K562 (cell line): ENCODE results near the gene TOM1L2. TPM values are rescaled to one million over a fixed set of nuclear protein-coding genes. Genes with fewer than 3 reads are reported as not detected.
A peak's percentile ranks its signal among the peaks of the same experiment; 100 is the strongest.

Source experiments
- ATAC-seq: fragments of 200-7000 bp; cut with Tn5 transposase; 3 replicates; pipeline ENCODE4 v1.9.1; 2020; ENCODE audit warnings: moderate library complexity
- BruUV-seq: library from RNA; stranded (reverse); fragments of 400-500 nt; replicated peaks from 2 replicates; lab custom pipeline; 2021; lab: Mats Ljungman, UMichigan
- CTCF ChIA-PET: fragments of 300-600 bp; formaldehyde crosslinking; extraction: SDS; loops from one replicate; lab custom pipeline; 2021; ENCODE audit warnings: low intra/inter-chr PET ratio; lab: Yijun Ruan, JAX
- POLR2A ChIA-PET: fragments of 300-600, 350-650 bp; sonication (Branson Sonifier 250); formaldehyde crosslinking; extraction: SDS; loops from one replicate; lab custom pipeline; 2021; ENCODE audit warnings: antibody characterized with exemption, inconsistent platforms; lab: Yijun Ruan, JAX
- DNase-seq, 4 experiments: peaks; one replicate each; pipeline versions ENCODE4 v3.0.0 to v3.0.0-alpha.2; 2011 to 2018; ENCODE audit warnings: low spot score in 3 of 4, mixed read lengths in 3 of 4; ENCODE audit errors: extremely low read depth in 1 of 4
- FAIRE-seq: peaks from 2 replicates; lab custom pipeline; 2011; peaks lifted over from hg19 to GRCh38; lab: Jason Lieb, UNC
- H2AFZ ChIP-seq: 2 replicates; pipeline ENCODE4 v1.6.0; 2011; ENCODE audit warnings: low read depth, low read length, control low read depth, inconsistent platforms
- H3K27ac ChIP-seq: fragments of 200-600 bp; 3 replicates; pipeline ENCODE4 v1.8.0; 2011; ENCODE audit warnings: low read depth, mild to moderate bottlenecking, control low read depth, inconsistent platforms, low read length, moderate library complexity, mixed read lengths; ENCODE audit errors: extremely low read depth
- H3K27me3 ChIP-seq, 2 experiments: fragments of 300-600 bp in 1 of 2; 2 replicates in 1 of 2; 3 replicates in 1 of 2; pipeline versions ENCODE4 v1.6.0 to v1.8.0; 2011; ENCODE audit warnings: inconsistent platforms in 2 of 2, low read length in 2 of 2, mild to moderate bottlenecking in 1 of 2, mixed read lengths in 1 of 2, moderate library complexity in 1 of 2; ENCODE audit not compliant: control insufficient read depth in 2 of 2, insufficient read depth in 2 of 2
- H3K36me3 ChIP-seq: fragments of 300-600 bp; 3 replicates; pipeline ENCODE4 v1.8.0; 2011; ENCODE audit warnings: mild to moderate bottlenecking, low read length, inconsistent platforms; ENCODE audit not compliant: control insufficient read depth, insufficient read depth
- H3K4me1 ChIP-seq, 2 experiments: fragments of 200-600 bp in 1 of 2; replicated peaks in 1 of 2; 2 replicates in 1 of 2; 3 replicates in 1 of 2; pipeline versions ENCODE4 v1.5.1 to v1.8.0; 2011; ENCODE audit warnings: inconsistent platforms in 2 of 2, low read length in 2 of 2, mild to moderate bottlenecking in 1 of 2, mixed read lengths in 1 of 2, moderate library complexity in 1 of 2; ENCODE audit not compliant: control insufficient read depth in 2 of 2, insufficient read depth in 2 of 2
- H3K4me2 ChIP-seq: 2 replicates; pipeline ENCODE4 v1.6.1; 2011; ENCODE audit warnings: low read length, control low read depth, inconsistent platforms, mixed read lengths; ENCODE audit not compliant: insufficient read depth
- H3K4me3 ChIP-seq: fragments of 200-600 bp; sonication (generic), shearing (Covaris generic); 2 replicates; pipeline ENCODE4 v1.5.1; 2016; ENCODE audit warnings: control low read depth, inconsistent platforms
- H3K79me2 ChIP-seq: fragments of 200-600 bp; 3 replicates; pipeline ENCODE4 v1.8.0; 2011; ENCODE audit warnings: low read length, inconsistent platforms; ENCODE audit not compliant: control insufficient read depth, insufficient read depth
- H3K9ac ChIP-seq, 2 experiments: 2 replicates each; pipeline versions ENCODE4 v1.6.0 to v1.6.1; 2011; ENCODE audit warnings: low read depth in 2 of 2, low read length in 2 of 2, control low read depth in 1 of 2, inconsistent platforms in 1 of 2, mild to moderate bottlenecking in 1 of 2, mixed read lengths in 1 of 2; ENCODE audit not compliant: insufficient read depth in 1 of 2
- H3K9me1 ChIP-seq: one replicate; pipeline ENCODE4 v1.6.0; 2011; ENCODE audit warnings: inconsistent platforms, mild to moderate bottlenecking, low read length, moderate library complexity; ENCODE audit not compliant: control insufficient read depth, insufficient read depth
- H3K9me3 ChIP-seq: replicated peaks from 2 replicates; pipeline ENCODE4 v1.5.1; 2011; ENCODE audit warnings: low read depth, low read length, inconsistent platforms; ENCODE audit not compliant: control insufficient read depth, insufficient read depth
- H4K20me1 ChIP-seq: replicated peaks from 2 replicates; pipeline ENCODE4 v1.6.1; 2011; ENCODE audit warnings: low read length, inconsistent platforms, mixed read lengths; ENCODE audit not compliant: control insufficient read depth, insufficient read depth
- AFF4 ChIP-seq: sonication (generic); formaldehyde crosslinking; IDR thresholded peaks from 2 replicates; pipeline ENCODE4 v1.8.0; 2023; ENCODE audit warnings: mild to moderate bottlenecking, missing genetic modification reagents
- CBX5 ChIP-seq: IDR thresholded peaks from 2 replicates; pipeline ENCODE4 v1.6.1; 2014; ENCODE audit warnings: low read depth, borderline replicate concordance
- CHD1 ChIP-seq: fragments of 200-600 bp; sonication (generic); IDR thresholded peaks from one replicate; pipeline ENCODE4 v1.6.1; 2012; ENCODE audit warnings: mild to moderate bottlenecking, moderate library complexity, low read length, inconsistent platforms
- DDX20 ChIP-seq: fragments of 450-650 bp; IDR thresholded peaks from 2 replicates; pipeline ENCODE4 v1.6.1; 2016; ENCODE audit warnings: missing genetic modification characterization, low read depth, mild to moderate bottlenecking, missing compliant biosample characterization, moderate library complexity
- HDAC8 ChIP-seq: fragments of 450-650 bp; IDR thresholded peaks from 2 replicates; pipeline ENCODE4 v1.6.1; 2016; ENCODE audit warnings: mild to moderate bottlenecking, missing genetic modification characterization, moderate library complexity, missing compliant biosample characterization
- KDM1A ChIP-seq, 2 experiments: fragments of 450-650 bp; IDR thresholded peaks; 2 replicates each; pipeline ENCODE4 v1.6.1; 2016; ENCODE audit warnings: mild to moderate bottlenecking in 2 of 2
- MCM2 ChIP-seq: fragments of 450-650 bp; IDR thresholded peaks from 2 replicates; pipeline ENCODE4 v1.6.1; 2017; ENCODE audit warnings: low read depth, mild to moderate bottlenecking
- MCM7 ChIP-seq, 2 experiments: fragments of 450-650 bp; IDR thresholded peaks; 2 replicates each; pipeline ENCODE4 v1.6.1; 2016 to 2018
- MTF1 ChIP-seq: fragments of 250-450 bp; sonication (Bioruptor Pico); IDR thresholded peaks from 2 replicates; pipeline ENCODE4 v1.9.0; 2021; ENCODE audit warnings: moderate library complexity, mild to moderate bottlenecking, inconsistent platforms, borderline replicate concordance
- POU5F1 ChIP-seq: fragments of 150-350 bp; IDR thresholded peaks from 2 replicates; pipeline ENCODE4 v1.6.1; 2014; ENCODE audit warnings: borderline replicate concordance, low read length, low read depth, mild to moderate bottlenecking; ENCODE audit not compliant: partially characterized antibody
- RFX7 ChIP-seq: fragments of 250-450 bp; sonication (Bioruptor Pico); IDR thresholded peaks from 2 replicates; pipeline ENCODE4 v1.5.1; 2021; ENCODE audit warnings: mild to moderate bottlenecking
- SMAD4 ChIP-seq: fragments of 250-450 bp; sonication (Bioruptor Pico); conservative IDR thresholded peaks from 2 replicates; pipeline ENCODE4 v1.8.0; 2021; ENCODE audit warnings: inconsistent platforms, mild to moderate bottlenecking, moderate library complexity
- ZC3H11A ChIP-seq: IDR thresholded peaks from 2 replicates; pipeline ENCODE4 v1.6.1; 2012; ENCODE audit warnings: low read depth, low read length, improper control_type of control experiment
- ZKSCAN1 ChIP-seq: fragments of 150-350 bp; IDR thresholded peaks from 2 replicates; pipeline ENCODE4 v1.6.1; 2016; ENCODE audit warnings: low read depth, low read length
- ZNF57 ChIP-seq: fragments of 450-650 bp; formaldehyde crosslinking; IDR thresholded peaks from 2 replicates; pipeline ENCODE4 v1.4.0; 2020; ENCODE audit warnings: mild to moderate bottlenecking, moderate library complexity
- ZNF740 ChIP-seq, 3 experiments: fragments of 200-800 bp in 1 of 3; sonication (Bioruptor generic) in 1 of 3; sonication (generic) in 1 of 3; formaldehyde crosslinking in 1 of 3; IDR thresholded peaks; 2 replicates each; pipeline versions ENCODE4 v1.6.1 to v1.8.0; 2016 to 2022; ENCODE audit warnings: mild to moderate bottlenecking in 2 of 3, missing compliant biosample characterization in 2 of 3, missing genetic modification characterization in 2 of 3, missing genetic modification reagents in 1 of 3
- WGBS: fragments of 100-300 bp; shearing (Covaris generic); methylation state at CpG from one replicate; pipeline ENCODE4 v1.1.6; 2016; ENCODE audit warnings: low coverage, mixed read lengths; ENCODE audit not compliant: insufficient coverage; ENCODE audit errors: missing lambda C conversion rate; 5-methylcytosine and 5-hydroxymethylcytosine counted together
- in situ Hi-C: fragments of 300-500 bp; cut with MboI; formaldehyde crosslinking; loops from 4 replicates; pipeline ENCODE4 v1.15.0; 2018; ENCODE audit warnings: inconsistent platforms, mixed read lengths
- intact Hi-C: fragments of 100-400 bp; cut with micrococcal nuclease; formaldehyde crosslinking; loops from 2 replicates; pipeline ENCODE4 v1.14.2; 2022
- polyA plus RNA-seq, 8 experiments: library from polyadenylated mRNA; depleted of rRNA in 4 of 8; stranded (reverse) in 5 of 8; unstranded in 3 of 8; fragments of >200 nt; fragmentation: Nextera tagmentation in 2 of 8; fragmentation: Illumina TruSeq in 1 of 8; extraction: Ambion mirVana in 2 of 8; extraction: Trizol in 1 of 8; gene quantifications; 2 replicates each; pipeline versions ENCODE4 v1.2.1 to v1.2.3, GENCODE V29; 2011 to 2014; ENCODE audit warnings: inconsistent platforms in 1 of 8, missing spikeins in 1 of 8
- total RNA-seq, 7 experiments: library from RNA; depleted of rRNA in 6 of 7; stranded (reverse); fragments of >200 nt in 6 of 7; fragmentation: Illumina TruSeq in 2 of 7; extraction: Trizol in 2 of 7; gene quantifications; 2 replicates each; pipeline versions ENCODE4 v1.2.1 to v1.2.3, GENCODE V29; 2011 to 2021; ENCODE audit warnings: low replicate concordance in 1 of 7

TOM1L2 gene
- total and polyA plus RNA-seq, 9 of the 15 experiments (the other 6 are each of a cell fraction or from before 2014, with no cell fraction given), result 0.07 to 6.0 (median 2.5) TPM

GRCh38 chr17:17848311-17849082, 123.7 kb downstream of the TOM1L2 start (continued):
- TF ChIP-seq AFF4 (CRISPR knock-in tag), result no peak
- TF ChIP-seq CHD1, result no peak
- no peak for TF ChIP-seq KDM1A (IDR thresholded peaks at IDR 0.05)
- TF ChIP-seq HDAC8 (tag), result no peak

GRCh38 chr17:17847726-17848125, 124.5 kb downstream of the TOM1L2 start:
- H3K27me3 ChIP-seq, result no peaks in the 10 kb centered on the region
- H3K9me1 ChIP-seq, result no peaks in the 10 kb centered on the region
- FAIRE-seq (no peak), DNase-seq (no peak), ATAC-seq (no peak)
- CTCF ChIA-PET, result no interaction called here
- no peaks in the 10 kb centered on the region for H4K20me1 ChIP-seq
- no peak overlapping the region for H3K4me3 ChIP-seq
- H3K4me1 ChIP-seq, result peaks cover 40 to 81% of the 10 kb centered on the region in 2 experiments
- in situ Hi-C loops, result no loop called here
- no peak overlapping the region for H2AFZ ChIP-seq
- H3K9ac ChIP-seq, result peak overlapping the region in 1 of 2 experiments; percentile 55; a peak in 1 of 4 replicates
- H3K27ac ChIP-seq, result no peak overlapping the region
- H3K9me3 ChIP-seq, result no peaks in the 10 kb centered on the region
- H3K79me2 ChIP-seq, result no peaks in the 10 kb centered on the region
- 90% methylated on average over 2 of the region's 5 CpGs for WGBS
- H3K4me2 ChIP-seq, result no peak overlapping the region
- intact Hi-C loops, result no loop called here
- BruUV-seq, result no TSS peak
- POLR2A ChIA-PET, result interaction anchor here (0.6 to 5.7 kb wide), 2 partner anchors 9 to 11 kb away, joined by 3 to 39 read pairs; partner anchors contain the start of gene SREBF1
- no peaks in the 10 kb centered on the region for H3K36me3 ChIP-seq
- TF ChIP-seq ZNF57 (CRISPR knock-in tag) (no peak), ZNF740 (CRISPR knock-in tag; IDR thresholded peaks at IDR 0.05) (no peak), ZNF740 (tag; IDR thresholded peaks at IDR 0.05) (no peak), SMAD4 (no peak), CBX5 (no peak), MCM2 (no peak), RFX7 (no peak), DDX20 (tag) (no peak), ZKSCAN1 (no peak), MCM7 (IDR thresholded peaks at IDR 0.05) (no peak), POU5F1 (no peak), MTF1 (CRISPR knock-in tag) (no peak), ZC3H11A (no peak)
